ENCODE measurements around the gene SLC25A24. TPM values are rescaled to one million over a fixed set of nuclear protein-coding genes. Genes with fewer than 3 reads are reported as not detected.

SLC25A24 gene
- total RNA-seq, 2 experiments from 2014 or later = 7.4 to 8.2 TPM

Other genes starting within 250 kb of the SLC25A24 start
- gene VAV3, start 235.2 kb downstream of the SLC25A24 start, total RNA-seq = 1 to 10 TPM; 5.3 to 6.2 TPM
- gene NBPF4, start 43.7 kb upstream of the SLC25A24 start, total RNA-seq = not detected
- gene NBPF6, start 250.0 kb upstream of the SLC25A24 start, total RNA-seq = not detected

Measured in activated CD8-positive, alpha-beta T cell treated with anti-CD3 and anti-CD28 coated beads for 36 hours (primary cell).